Right cardiac atrium (tissue), 5 donors: ENCODE results near the gene PRELID2. TPM values are rescaled to one million over a fixed set of nuclear protein-coding genes. Genes with fewer than 3 reads are reported as not detected.
"Not testable (repeated sequence)": the region's sequence is repeated elsewhere in the genome, so short reads cannot be mapped to it uniquely, and the experiment has no call there.

Experiments used
- ATAC-seq, 2 donors: fragments of 200-7000 bp; cut with Tn5 transposase; one replicate each; pipeline versions ENCODE4 v1.8.0 to v1.9.1; 2020; ENCODE audit warnings: moderate library complexity in 2 of 2, mild to moderate bottlenecking in 1 of 2
- DNase-seq, 3 donors: peaks; one replicate each; pipeline ENCODE4 v3.0.0-alpha.2; 2020
- H3K27ac ChIP-seq: one replicate; pipeline ENCODE4 v1.5.1; 2013; ENCODE audit warnings: mild to moderate bottlenecking, low read length, control low read depth, moderate library complexity
- H3K27me3 ChIP-seq: one replicate; pipeline ENCODE4 v1.6.1; 2013; ENCODE audit not compliant: control insufficient read depth, insufficient read depth
- H3K4me1 ChIP-seq: one replicate; pipeline ENCODE4 v1.6.1; 2013; ENCODE audit warnings: low read length; ENCODE audit not compliant: control insufficient read depth, insufficient read depth
- H3K4me3 ChIP-seq: one replicate; pipeline ENCODE4 v1.5.1; 2013; ENCODE audit warnings: low read length, control low read depth
- H3K9me3 ChIP-seq: one replicate; pipeline ENCODE4 v1.6.1; 2013; ENCODE audit warnings: low read length; ENCODE audit not compliant: control insufficient read depth
- whole genome bisulfite sequencing: extraction: QIAGEN DNeasy Blood & Tissue Kit; methylation state at CpG from one replicate; pipeline ENCODE4 v1.1.7; 2013; 5-methylcytosine and 5-hydroxymethylcytosine counted together
- intact Hi-C, 4 donors: fragments of 100-400 bp; cut with DNase I; formaldehyde crosslinking; loops; one replicate each; pipeline versions ENCODE4 v1.11.0 to v1.14.0; 2022 to 2023
- polyA plus RNA-seq: library from polyadenylated mRNA; stranded (reverse); fragments of 200-250 nt; gene quantifications from one replicate; pipeline ENCODE4 v1.2.3, GENCODE V29; 2013
- total RNA-seq, 4 donors: library from RNA; stranded (reverse); fragmentation: NEBNext Ultra II Directional; extraction: Animal tissue kit (Norgen Biotek cat#: 25700); gene quantifications; one replicate each; pipeline ENCODE4 v1.2.1, GENCODE V29; 2021
- donor health status: healthy with polysubstance abuse.
- donor health status: DM: no; HTN: yes; CAD: no.
- donor health status: DM: no; HTN: no; CAD: no.
- donor health status: DM: no; HTN: yes; CAD: no; lungs with severe emphysema.
- donor health status: DM: yes; HTN: yes; CAD: no.

Gene PRELID2
- total and polyA plus RNA-seq, 5 donors: 4.3 to 85.4 (median 41.5) TPM

DNA sequence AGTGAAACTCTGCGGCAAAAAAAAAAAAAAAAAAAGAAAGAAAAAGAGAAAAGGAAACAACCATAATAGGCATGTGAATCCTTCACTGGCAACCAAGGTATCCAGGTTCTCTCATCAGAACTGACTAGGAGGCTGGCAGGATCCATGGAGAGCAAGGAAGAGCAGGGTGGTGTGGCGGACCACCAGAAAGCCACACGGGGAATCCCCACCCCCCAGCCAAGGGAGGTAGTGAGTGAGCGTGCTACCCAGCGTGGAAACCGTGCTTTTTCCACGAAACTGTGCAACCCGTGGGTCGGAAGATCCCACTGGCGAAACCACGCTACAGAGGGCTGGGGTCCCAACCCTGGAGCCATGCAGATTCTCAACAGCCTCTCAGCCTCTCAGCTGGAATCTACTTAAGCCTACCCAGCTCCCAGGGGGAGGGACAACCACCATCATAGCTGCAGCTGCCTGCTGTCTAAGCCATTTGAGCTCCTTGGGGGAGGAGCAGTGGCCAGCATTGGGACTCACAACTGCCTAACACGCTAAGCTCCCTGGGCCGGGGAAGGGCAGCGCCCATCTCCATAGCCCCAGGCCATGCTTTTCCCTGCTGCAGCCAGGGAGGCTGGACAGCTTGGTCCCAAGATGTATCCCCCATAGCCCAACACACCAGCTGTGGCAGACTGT is 91.6 kb downstream of the PRELID2 start:
- DNase-seq: peak in 1 of 3 donors; percentile 44

GRCh38 chr5:145739843-145740242 is 95.3 kb downstream of the PRELID2 start:
- Histone ChIP-seq H3K27me3 (no peaks in the 10 kb centered on the region), H3K27ac (no peak overlapping the region), H3K4me3 (no peak overlapping the region), H3K4me1 (no peaks in the 10 kb centered on the region), H3K9me3 (no peaks in the 10 kb centered on the region)
- DNase-seq: no peak
- no peak for ATAC-seq
- intact Hi-C loops: no loop called here

More for the DNA sequence above, 91.6 kb downstream of the PRELID2 start:
- H3K27me3 ChIP-seq: no peaks in the 10 kb centered on the region
- H3K9me3 ChIP-seq: no peaks in the 10 kb centered on the region
- no peak overlapping the region for H3K27ac ChIP-seq
- WGBS: 98% methylated on average over 14 of the region's 14 CpGs
- H3K4me1 ChIP-seq: no peaks in the 10 kb centered on the region
- H3K4me3 ChIP-seq: no peak overlapping the region
- ATAC-seq: peak; percentile 20 to 26
- intact Hi-C loops: no loop called here

DNA sequence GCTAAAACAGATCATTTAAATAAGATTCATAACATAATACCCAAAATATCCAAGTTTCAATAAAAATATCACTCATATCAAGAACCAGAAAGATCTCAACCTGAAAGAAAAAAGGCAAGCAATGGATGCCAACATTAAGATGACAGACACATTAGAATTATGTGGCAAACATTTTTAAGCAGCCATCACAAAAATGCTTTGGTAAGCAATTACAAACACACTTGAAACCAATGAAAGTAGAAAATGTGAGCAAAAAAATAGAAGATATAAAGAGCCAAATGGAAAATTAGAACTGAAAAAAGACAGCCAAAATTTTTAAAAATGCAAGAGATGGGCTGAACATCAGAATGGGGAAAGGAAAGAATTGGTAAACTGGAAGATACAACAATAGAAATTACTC is 96.9 kb downstream of the PRELID2 start:
- no peak overlapping the region for H3K4me3 ChIP-seq
- no peaks in the 10 kb centered on the region for H3K9me3 ChIP-seq
- no peaks in the 10 kb centered on the region for H3K27me3 ChIP-seq
- intact Hi-C loops: no loop called here
- no peaks in the 10 kb centered on the region for H3K4me1 ChIP-seq
- no peak for DNase-seq
- ATAC-seq: no peak
- H3K27ac ChIP-seq: no peak overlapping the region

- 98% methylated on average over 1 of the region's 1 CpG for WGBS
- no peaks in the 10 kb centered on the region for H3K9me3 ChIP-seq
- H3K4me3 ChIP-seq: no peak overlapping the region
- no peaks in the 10 kb centered on the region for H3K27me3 ChIP-seq
- no peak for DNase-seq
- ATAC-seq: no peak
- intact Hi-C loops: no loop called here
- H3K4me1 ChIP-seq: no peaks in the 10 kb centered on the region
- H3K27ac ChIP-seq: no peak overlapping the region
Measured at GRCh38 chr5:145737578-145737977, 97.6 kb downstream of the PRELID2 start.

DNA sequence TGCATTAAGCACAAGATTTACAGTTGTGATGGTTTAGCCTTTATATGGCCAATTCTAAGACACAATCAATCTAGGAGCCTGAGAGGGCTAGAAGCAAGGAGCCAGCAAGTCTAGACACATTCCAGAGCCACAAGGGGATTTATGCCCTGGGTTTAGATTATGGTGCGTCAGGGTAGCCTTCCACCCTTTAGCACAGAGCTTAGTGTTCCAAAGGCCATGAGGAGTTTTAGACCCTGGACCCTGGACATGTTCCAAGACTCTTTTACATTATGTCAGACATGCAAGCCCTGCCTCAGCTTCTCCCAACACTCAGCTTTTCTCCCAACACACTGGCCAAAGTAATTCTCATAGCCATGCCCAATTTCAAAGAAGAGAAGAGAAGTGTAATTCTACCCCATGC is 105.2 kb downstream of the PRELID2 start:
- H3K9me3 ChIP-seq, H3K27me3 ChIP-seq, H3K27ac ChIP-seq, DNase-seq, intact Hi-C loops, ATAC-seq, H3K4me1 ChIP-seq, H3K4me3 ChIP-seq: not testable (repeated sequence)
- WGBS: 98% methylated on average over 1 of the region's 1 CpG

- Histone ChIP-seq H3K4me1 (no peaks in the 10 kb centered on the region), H3K9me3 (no peaks in the 10 kb centered on the region), H3K27ac (no peak overlapping the region), H3K27me3 (no peaks in the 10 kb centered on the region), H3K4me3 (no peak overlapping the region)
- WGBS: 19% methylated on average over 1 of the region's 1 CpG
- intact Hi-C loops: no loop called here
- DNase-seq: no peak
- ATAC-seq: no peak
Measured at GRCh38 chr5:145723516-145723915, 111.6 kb downstream of the PRELID2 start.

- Histone ChIP-seq H3K9me3 (no peaks in the 10 kb centered on the region), H3K27ac (no peak overlapping the region), H3K27me3 (no peaks in the 10 kb centered on the region), H3K4me1 (no peaks in the 10 kb centered on the region), H3K4me3 (no peak overlapping the region)
- no peak for ATAC-seq
- WGBS: 95% methylated on average over 1 of the region's 1 CpG
- intact Hi-C loops: no loop called here
- no peak for DNase-seq
Measured at GRCh38 chr5:145718956-145719355, 116.2 kb downstream of the PRELID2 start.

DNA sequence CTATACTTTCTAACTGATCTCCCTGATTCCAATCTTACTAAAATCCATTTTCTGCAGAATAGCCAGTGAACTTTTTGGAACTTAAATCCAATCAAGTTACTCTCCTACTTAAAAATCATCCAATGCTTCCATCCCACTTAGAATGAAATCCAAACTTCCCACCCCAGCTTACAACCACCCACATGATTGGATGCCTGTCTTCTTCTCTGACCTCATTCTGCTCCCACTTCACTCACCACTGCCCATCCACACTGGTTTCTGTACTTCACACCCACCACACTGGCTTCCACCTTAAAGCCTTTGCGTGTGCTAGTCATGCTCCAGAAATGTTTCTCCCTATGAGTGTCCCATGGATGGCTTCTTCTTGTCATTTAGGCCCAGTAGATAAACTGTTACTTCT is 119.7 kb downstream of the PRELID2 start:
- intact Hi-C loops: no loop called here
- no peak overlapping the region for H3K27ac ChIP-seq
- no peaks in the 10 kb centered on the region for H3K27me3 ChIP-seq
- DNase-seq (no peak), ATAC-seq (no peak)
- no peak overlapping the region for H3K4me3 ChIP-seq
- no peaks in the 10 kb centered on the region for H3K4me1 ChIP-seq
- no peaks in the 10 kb centered on the region for H3K9me3 ChIP-seq
- whole genome bisulfite sequencing: 94% methylated on average over 1 of the region's 1 CpG

DNA sequence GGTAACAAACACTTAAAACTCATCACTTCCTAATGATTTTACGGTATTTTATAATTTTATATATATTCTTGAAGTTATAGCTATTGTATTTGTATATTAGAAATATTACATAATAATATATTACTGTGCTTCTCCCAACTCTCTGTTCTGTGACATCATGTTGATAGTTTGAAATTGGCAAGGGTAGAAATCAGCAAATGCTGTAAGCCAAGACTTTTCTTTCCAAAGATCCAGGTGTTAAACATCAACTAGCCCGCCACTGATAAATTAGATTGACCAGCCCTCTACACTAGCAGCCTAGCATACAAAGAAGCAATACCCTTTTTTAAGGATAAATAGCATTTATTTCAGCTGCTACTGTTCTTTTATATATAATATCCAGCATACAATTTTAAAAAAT is 122.9 kb downstream of the PRELID2 start:
- 77% methylated on average over 2 of the region's 2 CpGs for WGBS
- intact Hi-C loops: no loop called here

DNA sequence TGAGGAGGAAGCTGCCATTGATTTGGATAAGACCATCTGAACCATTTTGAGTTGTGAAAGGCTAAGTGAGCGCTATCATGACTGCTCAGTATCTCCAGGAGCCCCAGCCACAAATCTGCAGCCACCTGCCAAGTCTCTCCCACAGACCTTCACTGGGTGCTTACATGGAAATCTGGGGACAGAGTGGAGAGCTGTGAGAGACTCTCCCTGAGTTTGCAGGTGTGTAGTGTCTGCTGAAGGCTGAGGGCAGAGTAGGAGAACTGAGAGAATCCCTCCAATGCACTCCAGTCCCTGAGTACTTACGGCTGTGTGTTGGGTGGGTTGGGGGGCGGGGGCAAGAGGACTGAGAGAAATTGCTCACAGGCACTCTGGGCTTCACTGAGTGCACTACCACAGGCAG is 123.7 kb downstream of the PRELID2 start:
- H3K4me1 ChIP-seq: no peaks in the 10 kb centered on the region
- 77% methylated on average over 3 of the region's 3 CpGs for WGBS
- no peak overlapping the region for H3K4me3 ChIP-seq
- no peak overlapping the region for H3K27ac ChIP-seq
- DNase-seq (no peak), ATAC-seq (no peak)
- intact Hi-C loops: no loop called here
- no peaks in the 10 kb centered on the region for H3K9me3 ChIP-seq
- H3K27me3 ChIP-seq: no peaks in the 10 kb centered on the region

More for the DNA sequence above, 122.9 kb downstream of the PRELID2 start:
- H3K27ac ChIP-seq: no peak overlapping the region
- no peak overlapping the region for H3K4me3 ChIP-seq
- H3K27me3 ChIP-seq: no peaks in the 10 kb centered on the region
- no peak for DNase-seq
- no peak for ATAC-seq
- H3K4me1 ChIP-seq: no peaks in the 10 kb centered on the region
- no peaks in the 10 kb centered on the region for H3K9me3 ChIP-seq
